HepG2 (cell line): ENCODE measurements around the gene FGFR3. TPM values are rescaled to one million over a fixed set of nuclear protein-coding genes. Genes with fewer than 3 reads are reported as not detected.

Experiments
- AKAP8 ChIP-seq: sonication (generic); formaldehyde crosslinking; IDR thresholded peaks from 2 replicates; pipeline ENCODE4 v1.5.1; 2020; ENCODE audit warnings: mild to moderate bottlenecking, missing genetic modification reagents
- FOXK2 ChIP-seq: fragments of 450-650 bp; IDR thresholded peaks from 2 replicates; pipeline ENCODE4 v1.6.1; 2016
- RBFOX2 ChIP-seq: fragments of 200-400 bp; formaldehyde crosslinking; IDR thresholded peaks from 2 replicates; pipeline ENCODE4 v1.6.1; 2017; ENCODE audit warnings: low read depth, mild to moderate bottlenecking, low read length
- TP53 ChIP-seq: sonication (generic); formaldehyde crosslinking; conservative IDR thresholded peaks from 2 replicates; pipeline ENCODE4 v1.4.0; 2020; ENCODE audit warnings: missing genetic modification reagents
- TRIM24 ChIP-seq: sonication (generic); formaldehyde crosslinking; IDR thresholded peaks from 2 replicates; pipeline ENCODE4 v1.8.0; 2022; ENCODE audit warnings: mild to moderate bottlenecking, missing genetic modification reagents
- ZFP62 ChIP-seq: sonication (generic); formaldehyde crosslinking; IDR thresholded peaks from 2 replicates; pipeline ENCODE4 v1.4.0; 2020; ENCODE audit warnings: missing genetic modification reagents
- ZNF263 ChIP-seq: sonication (generic); formaldehyde crosslinking; IDR thresholded peaks from 2 replicates; pipeline ENCODE4 v1.4.0; 2020; ENCODE audit warnings: missing genetic modification reagents
- ZNF317 ChIP-seq: sonication (generic); formaldehyde crosslinking; IDR thresholded peaks from 2 replicates; pipeline ENCODE4 v1.5.0; 2020; ENCODE audit warnings: mild to moderate bottlenecking, missing genetic modification reagents
- ZNF326 ChIP-seq: sonication (generic); formaldehyde crosslinking; IDR thresholded peaks from 2 replicates; pipeline ENCODE4 v1.4.0; 2020; ENCODE audit warnings: missing genetic modification reagents, borderline replicate concordance
- ZNF441 ChIP-seq: sonication (generic); formaldehyde crosslinking; IDR thresholded peaks from 2 replicates; pipeline ENCODE4 v1.7.0; 2021; ENCODE audit warnings: missing genetic modification reagents, borderline replicate concordance
- ZNF639 ChIP-seq: conservative IDR thresholded peaks from 2 replicates; pipeline ENCODE4 v1.6.1; 2018; ENCODE audit warnings: missing genetic modification reagents
- polyA plus RNA-seq, 8 experiments: library from polyadenylated mRNA; depleted of rRNA in 3 of 8; stranded (reverse) in 7 of 8; unstranded in 1 of 8; fragments of >200 nt; fragmentation: Illumina TruSeq in 4 of 8; extraction: Trizol in 4 of 8; gene quantifications; 2 replicates each; pipeline versions ENCODE4 v1.2.1 to v1.2.3, GENCODE V29; 2011 to 2016; ENCODE audit warnings: low read depth in 4 of 8, missing spikeins in 1 of 8, mixed read lengths in 1 of 8; ENCODE audit not compliant: insufficient read depth in 1 of 8
- total RNA-seq, 5 experiments: library from RNA; depleted of rRNA; stranded (reverse); fragments of >200 nt; fragmentation: Illumina TruSeq; extraction: Trizol; gene quantifications; 2 replicates each; pipeline ENCODE4 v1.2.3, GENCODE V29; 2016; ENCODE audit warnings: low read depth in 1 of 5
- TF ChIP-seq, protein P1 (sequence below), 2 experiments: sonication (generic) in 1 of 2; formaldehyde crosslinking in 1 of 2; IDR thresholded peaks; 2 replicates each; pipeline versions ENCODE4 v1.6.1 to v1.9.0; 2014 to 2022; ENCODE audit warnings: antibody characterized with exemption in 1 of 2, borderline replicate concordance in 1 of 2, inconsistent platforms in 1 of 2, low read depth in 1 of 2, missing genetic modification reagents in 1 of 2

The FGFR3 gene
- total and polyA plus RNA-seq, 2 of the 13 experiments (the other 11 are each of a cell fraction or from before 2014, with no cell fraction given), result 103 to 109 TPM

DNA sequence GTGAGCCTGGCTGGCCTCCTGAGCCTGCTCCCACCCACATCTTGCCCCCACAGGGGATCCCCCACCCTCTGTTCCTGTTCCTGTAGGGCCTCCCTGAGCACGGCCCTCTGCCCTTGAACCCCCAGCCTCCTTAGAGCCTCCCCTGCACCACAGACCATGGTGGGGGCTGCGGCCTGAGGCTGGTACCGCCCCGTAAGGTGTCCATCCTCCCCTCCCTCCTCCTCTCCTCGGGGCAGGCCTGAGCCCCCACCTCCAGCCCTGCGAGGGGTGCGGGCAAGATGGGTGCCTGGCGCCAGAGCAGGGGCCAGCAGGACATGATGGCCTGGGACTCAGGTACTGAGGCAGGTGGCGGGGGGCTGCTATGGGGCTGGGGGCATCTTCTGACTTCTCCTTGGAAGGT, 28.4 kb upstream of the FGFR3 start (continued):
- TF ChIP-seq, protein P1, sequence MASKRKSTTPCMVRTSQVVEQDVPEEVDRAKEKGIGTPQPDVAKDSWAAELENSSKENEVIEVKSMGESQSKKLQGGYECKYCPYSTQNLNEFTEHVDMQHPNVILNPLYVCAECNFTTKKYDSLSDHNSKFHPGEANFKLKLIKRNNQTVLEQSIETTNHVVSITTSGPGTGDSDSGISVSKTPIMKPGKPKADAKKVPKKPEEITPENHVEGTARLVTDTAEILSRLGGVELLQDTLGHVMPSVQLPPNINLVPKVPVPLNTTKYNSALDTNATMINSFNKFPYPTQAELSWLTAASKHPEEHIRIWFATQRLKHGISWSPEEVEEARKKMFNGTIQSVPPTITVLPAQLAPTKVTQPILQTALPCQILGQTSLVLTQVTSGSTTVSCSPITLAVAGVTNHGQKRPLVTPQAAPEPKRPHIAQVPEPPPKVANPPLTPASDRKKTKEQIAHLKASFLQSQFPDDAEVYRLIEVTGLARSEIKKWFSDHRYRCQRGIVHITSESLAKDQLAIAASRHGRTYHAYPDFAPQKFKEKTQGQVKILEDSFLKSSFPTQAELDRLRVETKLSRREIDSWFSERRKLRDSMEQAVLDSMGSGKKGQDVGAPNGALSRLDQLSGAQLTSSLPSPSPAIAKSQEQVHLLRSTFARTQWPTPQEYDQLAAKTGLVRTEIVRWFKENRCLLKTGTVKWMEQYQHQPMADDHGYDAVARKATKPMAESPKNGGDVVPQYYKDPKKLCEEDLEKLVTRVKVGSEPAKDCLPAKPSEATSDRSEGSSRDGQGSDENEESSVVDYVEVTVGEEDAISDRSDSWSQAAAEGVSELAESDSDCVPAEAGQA (IDR thresholded peaks at IDR 0.05; ENCODE audit: low read depth), result no peak
- TF ChIP-seq, protein P1 (CRISPR knock-in tag; IDR thresholded peaks at IDR 0.05; ENCODE audit: borderline replicate concordance), result no peak
- TF ChIP-seq TP53 (CRISPR knock-in tag) (no peak), ZNF317 (CRISPR knock-in tag) (no peak), RBFOX2 (0 out of 2 replicates have a peak, but pooled peaks have one; percentile 23), ZFP62 (CRISPR knock-in tag) (no peak), TRIM24 (no peak), AKAP8 (CRISPR knock-in tag) (no peak), ZNF639 (CRISPR knock-in tag) (no peak), ZNF326 (CRISPR knock-in tag) (peak; percentile 96), FOXK2 (no peak), ZNF441 (CRISPR knock-in tag) (no peak), ZNF263 (peak; percentile 75; the same call in 1 of the 2 replicates)
